HG03439 (cell line): Measurements from ENCODE around the gene OSBPL7.
A peak's percentile ranks its signal among the peaks of the same experiment; 100 is the strongest.

Source experiments
- ATAC-seq: cut with Tn5 transposase; IDR thresholded peaks from one replicate; pipeline ENCODE4 v1.9.1; 2021; ENCODE audit warnings: mild to moderate bottlenecking, moderate library complexity; ENCODE audit not compliant: unreplicated experiment

Gene OSBPL7, protein sequence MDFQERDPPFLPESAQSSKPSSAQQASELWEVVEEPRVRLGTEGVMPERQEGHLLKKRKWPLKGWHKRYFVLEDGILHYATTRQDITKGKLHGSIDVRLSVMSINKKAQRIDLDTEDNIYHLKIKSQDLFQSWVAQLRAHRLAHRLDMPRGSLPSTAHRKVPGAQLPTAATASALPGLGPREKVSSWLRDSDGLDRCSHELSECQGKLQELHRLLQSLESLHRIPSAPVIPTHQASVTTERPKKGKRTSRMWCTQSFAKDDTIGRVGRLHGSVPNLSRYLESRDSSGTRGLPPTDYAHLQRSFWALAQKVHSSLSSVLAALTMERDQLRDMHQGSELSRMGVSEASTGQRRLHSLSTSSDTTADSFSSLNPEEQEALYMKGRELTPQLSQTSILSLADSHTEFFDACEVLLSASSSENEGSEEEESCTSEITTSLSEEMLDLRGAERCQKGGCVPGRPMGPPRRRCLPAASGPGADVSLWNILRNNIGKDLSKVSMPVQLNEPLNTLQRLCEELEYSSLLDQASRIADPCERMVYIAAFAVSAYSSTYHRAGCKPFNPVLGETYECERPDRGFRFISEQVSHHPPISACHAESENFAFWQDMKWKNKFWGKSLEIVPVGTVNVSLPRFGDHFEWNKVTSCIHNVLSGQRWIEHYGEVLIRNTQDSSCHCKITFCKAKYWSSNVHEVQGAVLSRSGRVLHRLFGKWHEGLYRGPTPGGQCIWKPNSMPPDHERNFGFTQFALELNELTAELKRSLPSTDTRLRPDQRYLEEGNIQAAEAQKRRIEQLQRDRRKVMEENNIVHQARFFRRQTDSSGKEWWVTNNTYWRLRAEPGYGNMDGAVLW

DNA sequence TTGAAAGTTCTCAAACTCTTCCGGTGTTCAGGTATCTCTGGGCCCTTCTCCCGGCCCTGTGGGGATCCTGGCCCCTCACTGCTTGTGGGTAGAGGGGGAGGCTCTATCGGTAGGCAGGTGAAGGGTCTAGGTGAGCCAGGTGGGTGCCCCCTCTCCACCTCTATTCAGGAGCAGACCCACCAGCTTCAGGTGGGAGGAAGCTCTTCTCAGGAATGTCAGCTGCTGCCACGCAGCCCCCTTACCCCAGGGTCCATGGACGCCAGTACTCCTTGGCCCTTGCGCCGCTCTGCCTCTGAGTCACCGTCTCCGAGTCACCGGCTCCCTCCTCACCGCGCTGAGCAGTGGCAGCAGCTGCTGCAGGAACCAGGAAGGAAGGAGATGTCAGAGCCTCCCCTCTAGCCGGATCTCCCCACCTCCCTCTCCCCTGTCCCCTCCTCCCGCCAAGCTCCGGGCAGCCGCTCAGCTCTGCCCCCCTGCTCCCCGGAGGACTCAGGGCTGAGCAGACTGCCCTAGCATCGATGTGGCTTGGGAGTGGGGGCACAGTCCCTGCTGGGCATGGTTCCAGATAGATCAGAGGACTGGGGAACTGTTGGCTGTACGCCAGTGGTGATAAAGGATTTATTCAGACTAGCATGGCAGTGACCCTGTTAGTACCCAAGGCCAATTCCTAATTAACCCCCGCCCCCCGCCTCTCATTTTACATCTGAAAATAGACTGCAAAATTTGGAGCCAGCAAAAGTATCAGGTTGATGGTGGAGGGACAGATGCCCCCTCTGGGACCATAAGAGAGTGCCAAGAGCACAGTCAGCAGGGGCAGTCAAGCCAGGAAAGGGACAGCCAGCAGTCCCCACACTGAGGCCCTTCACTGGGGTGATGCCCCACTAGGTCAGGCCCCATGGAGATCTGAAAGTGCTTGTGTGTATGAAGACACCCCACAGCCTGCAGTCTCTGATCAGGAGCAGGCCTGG is at the start of gene OSBPL7:
Gene OSBPL7, minus strand, starts transcription at position 371 of the 968 bp plus-strand sequence. CDS start 1,516 bp downstream, outside the sequence.
- ATAC-seq: peak; percentile 71

DNA sequence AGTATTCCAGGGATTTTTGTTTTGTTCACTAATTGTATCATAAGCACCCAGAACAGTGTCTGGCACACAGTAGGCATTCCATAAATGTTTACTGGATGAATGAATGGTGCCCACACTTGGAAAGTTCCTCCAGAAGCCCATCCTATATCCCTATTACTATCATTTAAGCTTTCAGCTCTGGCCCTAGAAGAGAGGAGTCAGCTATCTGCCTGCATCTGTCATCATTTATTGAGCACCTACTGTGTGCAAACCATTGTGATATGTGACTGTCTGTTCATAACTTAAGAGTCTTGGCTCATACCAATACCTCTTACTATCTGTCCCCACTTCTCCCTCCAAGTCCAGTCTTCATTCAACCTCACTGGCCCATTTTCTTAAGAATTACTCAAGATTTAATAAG is 49.5 kb upstream of the OSBPL7 start:
- ATAC-seq: no peak

DNA sequence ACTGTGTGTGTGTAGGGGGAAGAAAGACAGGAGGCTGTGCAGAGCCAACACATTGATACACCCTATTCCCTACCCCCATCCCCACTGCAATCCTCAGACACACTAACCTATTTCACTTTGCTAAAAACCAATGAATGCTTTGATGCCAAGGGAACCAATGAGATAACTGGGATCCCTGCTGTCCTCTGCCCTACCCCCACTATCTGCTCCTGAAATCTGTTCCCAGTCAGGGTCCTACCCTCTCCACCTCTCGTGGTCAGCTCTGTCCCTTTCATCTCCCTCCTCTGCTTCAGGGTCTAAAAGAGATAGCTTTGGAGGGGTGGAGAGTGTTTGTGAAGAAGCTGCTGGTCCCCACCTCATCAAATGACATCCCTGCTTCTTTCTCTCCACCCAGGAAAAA is 48.5 kb upstream of the OSBPL7 start:
- ATAC-seq: no peak

DNA sequence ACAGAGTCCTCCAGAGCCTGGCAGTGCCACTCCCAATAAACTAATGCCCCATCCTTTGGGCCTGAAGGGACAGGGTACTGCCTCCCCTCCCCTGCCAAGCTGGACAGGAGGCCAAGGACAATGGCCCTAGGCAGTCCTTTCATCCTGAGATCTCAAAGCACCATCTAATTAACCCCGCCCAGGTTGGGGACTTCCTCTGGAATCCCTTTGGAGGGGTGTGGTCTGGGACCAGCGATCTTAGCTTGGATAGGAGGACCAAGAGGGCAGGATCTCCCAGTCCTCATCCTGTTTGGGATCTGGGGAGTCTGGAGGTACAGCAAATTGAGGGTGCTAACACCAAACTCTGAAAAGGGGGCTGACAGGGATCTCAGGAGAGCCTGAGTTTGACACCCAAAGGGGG is 47.5 kb upstream of the OSBPL7 start:
- ATAC-seq: no peak

DNA sequence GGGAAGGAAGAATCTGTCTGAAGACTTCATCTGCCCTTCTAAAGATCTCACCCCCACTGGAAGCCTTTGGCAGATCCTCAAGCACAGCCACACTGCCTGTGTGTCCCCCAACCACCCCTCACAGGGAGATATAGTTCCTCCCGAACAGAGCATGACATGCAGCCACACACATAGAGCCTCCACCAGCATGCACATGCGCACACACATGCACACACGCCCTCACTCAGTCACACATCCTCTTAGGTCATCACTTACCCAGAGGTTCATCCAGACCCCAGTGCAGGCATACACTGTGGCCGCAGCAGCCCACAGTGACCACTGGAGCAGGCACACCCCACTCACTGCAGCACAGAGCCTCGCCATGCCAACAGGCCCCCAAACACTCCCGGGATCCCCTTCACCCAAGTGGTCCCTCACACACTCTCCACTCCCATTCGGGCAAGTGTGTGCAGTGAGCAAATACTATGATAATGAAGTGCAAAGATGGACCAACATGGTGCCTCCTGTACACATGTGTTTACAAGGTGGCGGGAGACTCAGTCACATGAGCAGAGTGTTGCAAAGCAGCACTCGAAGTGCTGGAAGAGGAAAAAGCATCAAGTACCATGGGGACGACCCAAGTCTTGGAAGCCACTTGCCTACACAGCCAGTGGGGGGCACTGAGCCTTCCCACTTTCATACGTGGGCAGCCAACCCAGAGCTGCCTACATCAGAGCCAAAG is 46.4 kb upstream of the OSBPL7 start:
- no peak for ATAC-seq

DNA sequence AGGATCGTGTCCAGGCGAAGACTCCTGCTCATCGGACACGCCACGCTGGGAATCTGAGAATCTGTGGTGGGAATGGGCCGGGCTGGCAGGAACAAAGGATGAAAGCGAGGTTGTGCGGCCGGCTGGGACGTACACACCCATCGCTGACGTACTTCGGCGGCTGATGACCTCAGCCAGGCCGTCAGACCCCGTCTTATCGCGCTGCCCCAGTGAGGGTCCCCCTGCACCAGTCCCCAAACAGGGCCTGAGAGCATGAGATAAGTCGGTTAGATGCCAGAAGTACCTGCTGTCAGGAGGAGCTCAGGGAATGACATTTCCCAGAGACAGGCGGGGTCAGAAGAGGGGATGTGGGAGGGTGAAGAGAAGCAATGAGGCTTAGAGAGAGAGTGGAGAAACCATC is 45.3 kb upstream of the OSBPL7 start:
- no peak for ATAC-seq

DNA sequence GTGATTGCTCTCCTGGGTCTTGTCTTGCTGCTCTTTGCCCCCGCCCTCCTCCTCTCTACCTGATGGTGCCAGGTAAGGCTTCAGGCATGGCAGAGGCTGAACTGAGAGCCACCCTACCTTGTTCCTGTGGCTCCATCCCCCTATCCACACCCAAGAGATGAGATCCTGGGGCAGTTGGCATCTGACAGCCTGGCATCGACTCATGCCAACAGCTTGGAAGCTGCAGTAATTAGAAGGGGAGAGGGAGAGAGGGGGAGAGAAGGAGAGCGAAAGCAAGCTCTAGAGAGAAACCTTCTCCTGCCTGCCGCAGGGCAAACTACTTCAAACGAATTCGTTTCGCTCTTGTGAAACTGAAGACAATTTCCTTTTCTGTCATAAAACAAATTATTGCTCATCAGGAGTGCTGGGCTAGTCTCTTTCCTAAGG is 43.2 kb upstream of the OSBPL7 start:
- no peak for ATAC-seq

DNA sequence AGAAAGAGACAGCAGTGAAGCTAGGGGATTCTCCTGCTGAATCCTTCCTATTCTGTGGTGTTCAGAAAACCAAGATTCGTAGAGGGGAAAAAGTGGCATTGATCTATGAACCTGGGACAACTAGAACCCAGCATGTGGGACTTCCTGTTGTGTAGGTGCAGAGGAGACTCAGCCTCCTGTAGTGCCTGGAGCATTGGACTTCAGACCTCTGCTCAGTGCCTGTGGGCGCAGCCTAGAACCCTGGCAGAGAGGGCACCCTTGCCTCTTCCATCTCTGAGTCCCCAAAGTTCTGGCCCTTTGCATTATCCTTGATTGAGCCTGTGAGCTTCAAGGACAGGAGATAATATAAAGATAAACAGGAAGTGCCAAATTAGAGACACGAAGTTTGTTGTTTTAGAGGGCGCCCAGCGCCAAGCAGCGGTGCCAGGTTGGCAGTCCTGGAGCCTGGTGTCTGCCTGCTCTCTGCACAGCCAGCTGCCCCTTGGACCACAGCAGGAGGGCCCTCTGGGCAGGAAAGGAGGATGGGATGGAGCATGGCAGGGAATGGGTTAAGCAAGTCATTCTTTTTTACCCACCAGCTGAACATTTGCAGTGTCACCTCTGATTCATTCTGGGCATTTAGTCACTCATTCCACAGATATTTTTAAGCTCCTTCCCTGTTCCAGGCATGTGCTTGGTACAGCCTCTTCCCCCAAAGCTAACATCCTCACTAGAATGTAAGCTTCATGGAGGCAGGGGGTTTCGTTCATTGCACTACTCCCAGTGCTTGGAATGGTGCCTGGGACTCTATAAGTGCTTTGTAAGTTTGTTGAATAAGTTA is 41.2 kb upstream of the OSBPL7 start:
- ATAC-seq: no peak

DNA sequence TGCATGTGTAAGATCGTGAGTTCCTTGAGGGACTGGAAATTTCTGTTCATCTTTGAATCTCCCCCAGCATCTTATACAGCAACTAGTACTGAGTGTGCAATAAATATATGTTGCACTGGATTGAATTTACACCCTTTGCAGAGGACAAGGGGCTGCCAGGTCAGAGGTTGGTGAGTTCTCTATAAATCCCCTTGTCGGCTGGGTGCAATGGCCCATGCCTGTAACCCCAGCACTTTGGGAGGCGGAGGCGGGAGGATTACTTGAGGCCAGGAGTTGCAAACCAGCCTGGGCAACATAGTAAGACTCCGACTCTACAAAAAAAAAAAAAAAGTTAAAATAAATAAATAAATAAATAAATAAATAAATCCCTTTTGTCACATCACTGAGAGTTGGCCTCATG is 38.8 kb upstream of the OSBPL7 start:
- no peak for ATAC-seq

DNA sequence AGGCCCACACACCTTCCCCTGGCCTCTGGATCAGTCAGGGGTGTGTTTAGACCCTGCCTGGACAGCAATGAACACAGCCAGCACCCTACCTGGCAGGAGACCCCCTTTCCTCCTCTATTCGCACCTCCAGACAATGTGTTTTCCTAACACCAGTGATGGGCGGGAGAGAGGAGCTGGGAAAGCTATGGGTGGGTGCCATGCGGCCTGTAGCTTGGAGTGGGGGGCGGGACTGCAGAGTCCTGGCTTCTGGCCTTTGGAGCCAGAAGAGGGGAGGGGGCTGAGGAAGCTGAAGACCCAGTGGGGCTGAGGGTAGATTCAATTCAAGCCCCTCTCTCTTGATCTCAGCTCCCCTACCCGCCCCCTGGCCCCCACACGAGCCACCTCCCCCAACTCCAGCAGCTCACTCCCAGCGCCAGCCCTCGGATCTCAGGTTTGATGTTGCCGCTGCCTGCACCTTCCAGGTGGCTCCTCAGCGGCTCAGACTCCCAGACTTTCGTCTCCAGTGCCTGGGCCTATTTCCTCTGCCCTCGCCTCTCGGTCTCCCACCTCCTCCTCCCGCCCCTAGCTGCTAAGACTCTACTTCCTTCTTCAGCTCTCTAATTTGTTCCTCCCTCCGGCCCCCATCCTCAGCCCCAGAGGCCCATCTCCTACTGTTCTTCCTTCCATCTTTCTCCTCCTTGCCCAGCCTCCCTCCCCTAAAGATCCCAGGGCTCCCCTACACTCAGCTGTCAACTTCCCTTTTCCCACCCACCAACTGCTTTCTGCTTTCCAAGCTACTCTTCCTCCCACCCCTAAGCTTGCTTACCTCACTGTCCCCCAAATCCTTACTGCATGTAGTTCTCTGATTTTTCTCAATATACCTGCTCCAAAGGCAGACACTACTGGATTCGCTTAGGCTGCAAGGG is 36.2 kb upstream of the OSBPL7 start:
- ATAC-seq: no peak

DNA sequence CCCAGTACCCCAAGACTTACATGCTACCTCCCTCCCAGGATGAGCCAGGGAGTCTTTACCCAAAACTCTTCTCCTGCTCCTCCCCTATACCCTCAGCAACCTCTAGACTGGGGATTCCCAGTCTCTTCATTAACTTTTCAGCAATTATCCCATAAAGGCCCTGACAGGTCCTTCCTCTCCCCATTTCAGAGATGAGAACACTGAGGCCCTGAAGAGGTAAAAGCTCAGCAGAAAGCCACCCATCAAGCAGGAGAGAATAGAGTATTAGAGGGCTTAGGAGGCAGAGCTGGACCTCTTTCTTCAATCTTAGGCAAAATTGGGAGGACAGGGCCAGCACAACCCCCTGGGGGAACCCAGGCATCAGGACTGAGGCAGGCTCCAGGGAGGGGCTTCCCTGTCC is 35.2 kb upstream of the OSBPL7 start:
- ATAC-seq: no peak

DNA sequence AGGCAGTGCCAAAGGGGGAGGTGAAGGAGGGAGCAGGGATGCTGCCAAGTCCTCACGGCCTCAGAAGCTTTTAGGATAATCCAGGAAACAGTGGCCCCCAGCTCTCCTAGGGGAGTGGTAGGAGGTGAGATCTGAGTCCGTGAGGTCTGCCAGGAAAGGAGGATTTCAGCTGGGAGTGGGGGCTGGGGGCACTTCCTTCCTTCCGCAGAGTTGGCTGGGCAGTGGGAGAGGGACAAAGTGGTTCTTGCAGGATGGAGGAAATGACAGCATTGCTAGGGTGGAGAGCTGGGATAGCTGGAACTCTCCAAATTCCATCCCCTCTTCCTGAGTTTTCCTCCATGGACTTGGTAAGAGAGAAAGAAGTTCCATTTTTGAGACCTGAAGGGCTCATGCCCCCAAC is 34.1 kb upstream of the OSBPL7 start:
- no peak for ATAC-seq

DNA sequence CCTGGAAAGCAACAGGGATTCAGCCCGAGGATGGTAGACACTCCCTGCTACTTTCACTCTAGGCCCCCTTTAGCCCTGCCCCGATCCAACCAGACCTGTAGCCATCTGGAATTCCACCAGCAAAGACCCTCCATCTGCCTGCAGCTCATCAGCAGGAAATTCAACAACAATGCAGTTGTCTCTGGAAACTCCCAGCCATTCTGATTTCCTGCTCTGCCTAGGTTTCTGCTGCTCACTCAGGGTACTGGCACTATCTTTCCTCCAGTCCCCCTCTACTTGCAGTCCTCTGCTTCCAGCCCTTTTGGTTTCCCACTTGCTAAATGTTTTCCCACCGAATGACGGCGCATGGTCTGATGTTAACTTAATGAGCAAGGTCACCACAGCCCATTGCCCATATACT is 32.0 kb upstream of the OSBPL7 start:
- no peak for ATAC-seq

DNA sequence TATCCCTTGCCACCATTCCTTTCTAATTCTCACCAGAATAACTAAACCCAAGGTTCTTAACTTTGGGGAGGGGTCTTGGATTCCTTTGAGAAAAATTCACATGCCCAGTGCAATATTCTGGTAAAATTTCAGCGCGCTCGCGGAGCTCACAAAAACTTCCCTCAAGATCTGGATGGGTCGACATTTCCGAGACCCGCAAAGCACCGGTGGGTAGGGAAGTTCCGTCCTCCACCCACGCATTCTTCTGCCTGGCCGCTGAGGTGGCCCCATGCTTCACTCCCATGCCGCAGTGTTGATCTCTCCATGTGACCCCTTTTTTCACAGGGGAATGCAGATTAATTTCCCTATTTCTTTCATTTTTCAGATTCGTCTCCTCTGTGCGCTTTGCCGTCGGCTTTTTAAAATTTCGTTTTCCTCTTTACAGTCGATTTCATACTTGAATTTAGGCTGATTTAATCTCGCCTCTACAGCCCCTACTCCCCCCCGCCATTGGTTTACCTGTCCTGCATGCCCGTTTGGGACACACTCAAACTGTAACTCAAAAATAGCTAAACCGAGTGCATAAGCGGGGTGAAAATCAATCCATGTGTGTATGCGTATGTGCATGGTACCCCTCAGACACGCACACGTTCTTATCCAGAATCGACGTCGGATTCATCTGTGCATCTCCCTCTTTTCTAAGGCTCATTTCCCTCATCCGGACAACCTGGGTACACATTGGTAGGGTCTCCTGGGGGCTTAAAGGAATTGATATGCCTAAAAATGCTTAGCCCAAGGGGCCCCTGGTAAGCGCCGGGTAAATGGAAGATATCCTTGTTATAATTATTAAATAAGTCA is 30.7 kb upstream of the OSBPL7 start:
- no peak for ATAC-seq

DNA sequence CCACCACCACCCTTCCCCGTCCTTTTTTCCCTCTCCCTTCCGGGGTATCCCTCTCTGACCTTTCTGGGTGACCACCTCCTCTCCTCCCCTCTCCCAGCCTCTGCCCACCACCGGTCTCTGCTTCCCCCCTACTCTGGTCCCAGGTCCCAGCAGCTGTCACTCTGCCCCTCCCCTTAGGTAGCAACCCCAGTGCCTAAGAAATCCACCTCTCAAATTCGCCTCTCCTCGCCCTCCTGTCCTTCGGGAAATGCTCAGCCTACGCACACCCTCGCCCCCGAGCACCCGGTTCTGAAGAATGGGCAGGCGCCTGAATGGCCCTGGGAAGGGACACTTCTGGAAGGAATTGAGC is 30.1 kb upstream of the OSBPL7 start:
- no peak for ATAC-seq

DNA sequence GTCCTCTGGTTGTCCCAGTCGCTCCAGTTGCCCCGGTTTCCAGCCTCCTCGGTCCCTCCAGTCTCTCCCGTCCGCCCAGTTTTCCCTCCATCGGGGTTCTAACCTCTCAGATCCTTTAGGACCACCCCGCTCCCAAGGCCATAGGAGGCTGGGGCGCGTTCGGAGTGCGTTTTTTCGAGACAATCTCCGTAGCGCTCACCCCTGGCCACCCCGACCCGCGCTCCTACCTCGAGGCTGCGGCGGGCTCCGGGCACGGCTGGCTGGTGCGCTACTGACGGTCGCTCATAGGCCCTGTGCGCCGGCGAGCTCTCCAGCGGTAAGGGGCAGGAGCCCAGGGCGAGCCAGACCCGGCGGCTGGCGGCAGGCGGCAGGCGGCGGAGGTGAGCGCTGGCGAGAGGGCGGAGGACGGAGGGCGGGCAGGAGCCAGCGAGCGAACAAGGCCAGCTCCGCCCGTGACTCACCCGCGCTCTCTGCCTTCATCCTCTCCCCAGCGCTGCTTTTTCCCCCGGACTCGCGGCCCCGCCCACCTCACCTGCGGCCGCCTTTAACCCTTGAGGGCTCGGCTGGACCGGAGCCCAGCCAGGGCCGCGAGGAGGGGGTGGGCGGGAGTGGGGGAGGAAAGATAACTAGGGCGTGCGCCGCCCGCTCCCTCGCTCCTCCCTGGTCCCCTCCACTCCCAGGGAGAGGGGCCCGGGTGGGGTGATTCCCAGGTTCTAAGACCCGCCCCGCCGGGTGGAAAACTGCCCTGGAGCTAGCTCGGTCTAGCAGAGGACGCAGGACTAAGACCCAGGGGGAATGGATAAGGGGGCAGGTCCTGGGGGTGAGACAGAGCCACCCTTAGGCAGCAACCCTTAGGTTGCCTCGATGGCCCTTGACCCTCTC is 29.3 kb upstream of the OSBPL7 start, which contains the start of gene SP6:
Gene SP6, minus strand, starts transcription at position 472 of the 882 bp plus-strand sequence. CDS start 2,734 bp downstream, outside the sequence.
- ATAC-seq: no peak

DNA sequence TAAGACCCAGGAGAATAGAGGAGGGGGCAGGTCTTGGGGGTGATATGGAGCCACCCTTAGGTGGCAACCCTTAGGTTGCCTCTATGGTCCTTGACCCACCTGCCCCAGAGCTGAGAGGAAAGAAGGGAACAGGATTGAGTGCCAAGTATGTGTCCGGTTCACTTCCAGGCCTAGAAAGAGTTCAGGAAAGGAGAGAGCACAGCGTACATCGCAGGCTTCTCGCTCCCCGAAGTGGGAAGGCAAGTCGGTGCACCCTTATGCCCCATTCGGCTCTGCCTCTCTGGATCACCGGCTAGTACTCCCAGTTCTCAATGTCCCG is 28.7 kb upstream of the OSBPL7 start:
- no peak for ATAC-seq
